Measurements from ENCODE around the gene RCAN2. TPM values are rescaled to one million over a fixed set of nuclear protein-coding genes. Genes with fewer than 3 reads are reported as not detected.

The RCAN2 gene
- total and polyA plus RNA-seq, 9 of the 15 experiments (the other 6 are each of a cell fraction or from before 2014, with no cell fraction given) = 0.04 TPM; not detected in 8

DNA sequence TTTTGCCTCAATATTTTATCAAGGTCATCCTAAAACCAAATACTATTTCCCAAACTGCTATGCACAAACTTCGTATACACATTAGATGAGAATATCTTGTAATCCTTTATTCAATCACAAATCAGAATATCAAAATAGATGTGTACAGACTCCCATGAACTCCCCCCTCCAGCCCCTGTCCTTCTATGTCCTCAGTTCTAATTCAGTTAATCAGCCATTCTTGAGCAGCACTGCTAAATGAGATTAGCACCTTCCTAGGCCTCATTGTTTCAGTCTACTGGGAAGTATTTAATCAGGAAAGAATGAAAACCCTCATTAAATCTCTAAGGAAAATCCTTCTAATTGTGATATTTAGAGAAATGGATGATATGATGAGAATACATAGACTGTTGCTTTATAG lies 36.6 kb downstream of the RCAN2 start (continued):
- TF ChIP-seq, protein P1, sequence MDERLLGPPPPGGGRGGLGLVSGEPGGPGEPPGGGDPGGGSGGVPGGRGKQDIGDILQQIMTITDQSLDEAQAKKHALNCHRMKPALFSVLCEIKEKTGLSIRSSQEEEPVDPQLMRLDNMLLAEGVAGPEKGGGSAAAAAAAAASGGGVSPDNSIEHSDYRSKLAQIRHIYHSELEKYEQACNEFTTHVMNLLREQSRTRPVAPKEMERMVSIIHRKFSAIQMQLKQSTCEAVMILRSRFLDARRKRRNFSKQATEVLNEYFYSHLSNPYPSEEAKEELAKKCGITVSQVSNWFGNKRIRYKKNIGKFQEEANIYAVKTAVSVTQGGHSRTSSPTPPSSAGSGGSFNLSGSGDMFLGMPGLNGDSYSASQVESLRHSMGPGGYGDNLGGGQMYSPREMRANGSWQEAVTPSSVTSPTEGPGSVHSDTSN (CRISPR knock-in tag; IDR thresholded peaks at IDR 0.05; ENCODE audit: low read depth) = no peak
- TF ChIP-seq, protein P1 (tag; conservative IDR thresholded peaks at IDR 0.05; ENCODE audit: low read depth) = no peak
- TF ChIP-seq SIX5 (IDR thresholded peaks at IDR 0.05; ENCODE audit: borderline replicate concordance in 1 of 2, insufficient read depth in 1 of 2, low read depth in 1 of 2, low read length in 2 of 2) (no peak), ZNF324 (CRISPR knock-in tag; IDR thresholded peaks at IDR 0.05) (no peak), ZEB2 (IDR thresholded peaks at IDR 0.05) (no peak), RAD51 (IDR thresholded peaks at IDR 0.05; ENCODE audit: borderline replicate concordance, low read depth) (no peak), NRF1 (conservative IDR thresholded peaks at IDR 0.05 in 1 of 2, IDR thresholded peaks at IDR 0.05 in 1 of 2) (no peak), TAF9B (IDR thresholded peaks at IDR 0.05; ENCODE audit: partially characterized antibody) (no peak), ZNF511 (CRISPR knock-in tag; IDR thresholded peaks at IDR 0.05) (no peak), POLR2A (conservative IDR thresholded peaks at IDR 0.05) (no peak)
- TF ChIP-seq, protein P2, sequence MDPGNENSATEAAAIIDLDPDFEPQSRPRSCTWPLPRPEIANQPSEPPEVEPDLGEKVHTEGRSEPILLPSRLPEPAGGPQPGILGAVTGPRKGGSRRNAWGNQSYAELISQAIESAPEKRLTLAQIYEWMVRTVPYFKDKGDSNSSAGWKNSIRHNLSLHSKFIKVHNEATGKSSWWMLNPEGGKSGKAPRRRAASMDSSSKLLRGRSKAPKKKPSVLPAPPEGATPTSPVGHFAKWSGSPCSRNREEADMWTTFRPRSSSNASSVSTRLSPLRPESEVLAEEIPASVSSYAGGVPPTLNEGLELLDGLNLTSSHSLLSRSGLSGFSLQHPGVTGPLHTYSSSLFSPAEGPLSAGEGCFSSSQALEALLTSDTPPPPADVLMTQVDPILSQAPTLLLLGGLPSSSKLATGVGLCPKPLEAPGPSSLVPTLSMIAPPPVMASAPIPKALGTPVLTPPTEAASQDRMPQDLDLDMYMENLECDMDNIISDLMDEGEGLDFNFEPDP (CRISPR knock-in tag; IDR thresholded peaks at IDR 0.05) = no peak

Measured in K562 (cell line).